ENCODE measurements around the gene TGM4.
"Not testable (repeated sequence)": the region's sequence is repeated elsewhere in the genome, so short reads cannot be mapped to it uniquely, and the experiment has no call there.

TGM4 gene

DNA sequence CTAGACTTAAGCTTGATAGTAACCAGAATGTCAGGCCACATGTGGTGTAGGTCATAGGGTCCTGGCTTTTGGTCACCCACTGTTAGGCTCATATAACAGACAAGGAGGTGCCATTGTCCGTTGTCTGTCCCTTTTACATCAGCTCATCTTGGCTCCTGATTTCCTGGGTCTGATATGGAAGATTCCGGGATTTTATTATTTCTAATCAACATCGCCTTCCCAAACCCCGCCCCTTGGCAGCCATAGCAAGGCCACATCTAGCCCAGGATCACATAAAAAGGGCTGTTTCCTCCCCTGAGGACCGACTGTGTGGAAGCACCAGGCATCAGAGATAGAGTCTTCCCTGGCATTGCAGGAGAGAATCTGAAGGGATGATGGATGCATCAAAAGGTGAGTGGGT is at the start of gene TGM4:
TSS of gene TGM4 (plus strand) at position 301 of the 400 bp plus-strand sequence. CDS start at position 372, 71 bp downstream.
- no peak for DNase-seq

DNA sequence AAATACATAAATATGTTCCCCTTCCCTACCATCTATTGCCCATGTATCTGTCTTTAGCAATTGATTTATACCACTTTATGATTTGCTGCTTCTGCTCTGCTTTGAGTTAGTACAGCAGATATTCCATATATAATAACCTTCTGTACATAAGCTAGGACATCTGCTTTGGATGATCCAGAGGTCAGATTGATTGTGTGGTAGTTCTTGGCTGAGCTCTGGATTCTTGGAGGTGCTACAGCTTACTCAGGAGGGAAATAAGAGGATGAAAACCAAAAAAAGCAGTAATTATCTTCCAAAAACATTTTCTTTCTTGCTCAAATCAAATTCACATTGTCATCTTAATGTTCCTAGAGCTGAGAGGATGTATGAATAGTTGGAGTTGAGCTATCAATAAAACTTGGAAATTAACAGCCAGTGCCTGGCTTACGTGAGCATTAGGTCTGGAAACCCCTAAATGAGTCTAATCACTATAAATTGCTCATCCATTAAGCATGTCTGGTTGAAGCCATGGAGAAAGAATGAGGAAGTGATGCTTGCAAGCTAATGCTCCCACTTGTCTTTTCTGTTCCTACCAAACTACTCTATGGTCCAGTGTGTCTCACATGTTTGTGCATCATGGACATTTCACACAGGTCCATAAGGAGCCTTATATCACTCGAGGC is 49.0 kb upstream of the TGM4 start:
- DNase-seq, result peak; percentile 12

DNA sequence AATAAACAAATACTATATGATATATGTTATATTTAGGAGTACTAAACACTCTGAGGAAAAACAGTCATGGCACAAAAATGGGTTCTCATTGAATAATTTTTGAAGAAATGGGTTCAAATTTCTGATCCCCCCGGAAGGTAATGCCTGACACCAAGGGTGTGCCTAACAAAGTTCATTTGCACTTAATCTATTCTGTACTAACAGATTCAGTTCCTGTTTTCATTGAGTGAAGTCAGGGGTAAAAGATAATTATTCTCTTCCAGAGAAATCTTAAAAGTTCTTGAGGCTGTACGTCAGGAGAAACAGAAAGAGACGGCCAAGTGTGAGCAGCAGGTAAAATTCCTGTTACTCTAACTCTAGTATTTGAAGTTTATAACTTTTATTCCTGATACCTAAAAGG is 47.2 kb upstream of the TGM4 start:
- no peak for DNase-seq

DNA sequence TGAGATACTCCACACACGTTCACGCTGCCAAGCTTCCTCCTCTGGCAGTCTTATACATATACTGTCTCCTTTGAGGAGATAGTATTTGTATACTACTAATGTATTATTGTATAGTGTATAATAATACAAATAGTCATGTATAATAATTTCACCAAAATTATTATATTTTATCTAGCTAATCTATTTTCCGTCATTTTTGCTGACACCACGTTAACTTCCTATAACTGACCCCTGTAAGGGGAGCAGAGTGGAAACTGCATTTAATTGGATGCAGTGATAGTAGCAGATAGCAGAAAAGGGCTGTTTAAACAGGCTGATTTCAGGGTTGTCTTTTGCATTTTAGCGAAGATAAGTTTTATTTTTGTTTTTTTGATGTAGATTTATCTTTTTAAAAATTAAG is 43.2 kb upstream of the TGM4 start:
- no peak for DNase-seq

DNA sequence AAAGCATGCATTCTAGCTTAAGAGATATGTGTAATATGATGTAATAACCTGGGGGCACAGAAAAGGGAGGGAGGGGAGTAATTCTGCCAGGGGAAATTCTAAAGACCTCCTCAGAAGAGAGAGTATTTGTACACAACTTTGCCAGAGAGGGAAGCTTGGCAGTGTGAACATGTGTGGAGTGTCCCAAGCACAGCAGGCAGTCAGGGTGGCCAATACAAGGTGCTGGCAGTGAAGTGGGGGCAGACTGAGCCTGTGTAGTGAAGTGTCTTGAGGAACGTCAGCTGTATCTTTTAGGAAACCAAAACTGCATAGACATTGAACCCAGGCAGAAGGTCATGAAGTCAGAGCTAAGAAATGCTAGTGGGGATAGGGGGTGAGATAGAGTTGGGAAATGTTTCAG is 42.4 kb upstream of the TGM4 start:
- DNase-seq, result no peak

DNA sequence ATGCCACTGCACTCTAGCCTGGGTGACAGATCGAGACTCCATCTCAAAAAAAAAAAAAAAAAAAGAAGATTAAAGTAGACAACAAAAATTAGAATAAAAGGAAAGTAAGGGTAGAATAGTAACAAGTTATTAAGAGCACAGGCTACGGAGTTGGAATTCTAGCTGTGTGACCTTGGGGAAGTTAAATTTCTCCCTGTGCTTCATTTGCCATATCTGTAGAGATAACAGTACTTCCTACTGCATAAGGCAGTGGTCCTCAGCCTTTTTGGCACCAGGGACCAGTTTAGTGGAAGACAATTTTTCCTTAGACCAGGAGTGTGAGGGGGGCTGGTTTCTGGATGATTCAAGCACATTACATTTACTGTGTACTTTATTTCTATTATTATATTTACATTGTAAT is 41.4 kb upstream of the TGM4 start:
- DNase-seq, result no peak

DNA sequence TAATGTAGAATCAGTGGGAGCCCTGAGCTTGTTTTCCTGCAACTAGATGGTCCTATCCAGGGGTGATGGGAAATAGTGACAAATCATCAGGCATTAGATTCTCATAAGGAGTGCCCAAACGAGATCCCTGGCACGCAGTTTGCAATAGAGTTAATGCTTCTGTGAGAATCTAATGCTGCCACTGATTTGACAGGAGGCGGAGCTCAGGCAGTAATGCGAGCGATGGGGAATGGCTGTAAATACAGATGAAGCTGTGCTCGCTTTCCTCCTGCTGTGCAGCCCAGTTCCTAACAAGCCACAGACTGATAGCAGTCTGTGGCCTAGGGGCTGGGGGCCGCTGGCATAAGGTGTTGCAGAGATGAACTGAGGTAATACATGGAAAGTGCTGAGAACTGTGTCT is 41.0 kb upstream of the TGM4 start:
- no peak for DNase-seq

DNA sequence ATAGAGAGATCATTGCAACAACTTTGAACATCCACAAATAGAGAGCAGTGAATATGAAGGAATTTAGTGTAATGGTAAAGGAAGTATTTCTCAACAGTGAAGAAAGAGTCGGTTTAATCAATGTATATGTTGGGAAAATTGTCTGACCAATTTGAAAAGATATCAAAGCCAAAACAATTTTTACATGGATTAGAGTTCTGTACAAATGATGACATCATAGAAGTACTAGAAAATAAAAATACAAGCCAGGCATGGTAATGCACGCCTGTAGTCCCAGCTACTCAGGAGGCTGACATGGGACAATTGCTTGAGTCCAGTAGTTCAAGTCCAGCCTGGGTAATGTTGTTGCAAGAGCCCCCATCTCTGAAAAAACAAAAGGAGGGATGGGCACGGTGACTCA is 38.7 kb upstream of the TGM4 start:
- no peak for DNase-seq

DNA sequence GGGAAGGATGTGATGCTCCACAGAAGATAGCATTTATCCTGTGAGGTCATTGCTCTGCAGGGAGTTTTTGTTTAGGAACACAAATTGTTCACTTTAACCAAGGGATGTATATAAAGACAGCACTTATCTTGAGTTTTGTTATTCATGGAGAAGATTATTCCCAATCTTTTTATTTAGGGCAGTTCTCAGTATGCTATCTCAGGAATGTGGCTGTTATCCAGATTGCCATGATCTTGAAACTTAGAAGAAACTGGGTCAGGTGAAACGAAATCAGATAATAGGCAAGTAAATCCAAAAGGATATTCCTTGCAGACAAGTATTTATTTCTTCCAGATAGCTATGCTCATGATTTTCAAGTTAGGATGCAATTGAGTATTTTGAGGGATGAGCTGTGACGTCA is 32.0 kb upstream of the TGM4 start:
- no peak for DNase-seq

DNA sequence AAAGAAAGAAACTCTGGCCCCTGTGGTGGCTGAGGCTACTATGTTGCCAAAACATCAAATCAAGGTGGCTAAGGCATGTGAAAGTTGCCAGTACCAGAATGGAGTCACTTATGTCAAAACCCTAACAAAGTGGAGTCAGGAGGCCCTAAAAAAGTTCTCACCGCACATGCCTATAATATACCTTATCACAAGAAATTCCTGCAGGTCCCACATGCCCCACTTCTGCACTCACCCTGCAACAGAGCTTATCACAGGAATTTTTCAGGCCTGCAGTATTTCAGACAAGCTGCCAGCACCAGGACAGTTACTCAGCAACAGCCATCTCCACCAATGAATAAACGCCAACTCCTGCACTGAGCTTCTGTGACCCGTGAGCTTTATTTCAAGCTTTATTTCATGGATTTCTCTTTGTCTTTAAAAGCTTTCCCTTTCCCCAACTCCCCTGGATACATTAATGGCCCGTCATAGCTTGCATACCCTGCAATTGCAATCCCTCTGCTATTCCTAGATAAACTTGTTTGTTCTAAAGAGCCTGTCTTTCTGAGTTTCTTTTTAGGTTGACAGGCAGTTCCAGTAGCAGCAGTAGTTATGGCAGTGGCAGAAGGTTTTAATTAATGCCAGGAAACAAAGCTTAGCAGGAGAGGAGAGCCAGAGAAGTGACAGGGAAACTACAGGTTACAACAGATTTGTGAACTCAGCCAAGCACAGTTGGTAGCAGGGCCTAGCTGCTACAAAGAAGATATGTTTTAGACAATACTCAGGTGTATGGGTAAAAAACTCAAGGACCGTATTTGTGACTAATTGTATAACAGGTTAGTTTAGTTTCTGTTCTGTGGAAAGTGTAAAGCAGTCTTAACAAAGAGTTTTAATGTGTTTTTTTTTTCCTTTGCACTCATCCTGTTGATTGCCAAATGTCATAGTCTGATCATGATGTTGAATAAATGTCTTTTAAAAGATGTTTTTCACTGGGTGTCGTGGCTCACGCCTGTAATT is 28.6 kb upstream of the TGM4 start:
- no peak for DNase-seq

DNA sequence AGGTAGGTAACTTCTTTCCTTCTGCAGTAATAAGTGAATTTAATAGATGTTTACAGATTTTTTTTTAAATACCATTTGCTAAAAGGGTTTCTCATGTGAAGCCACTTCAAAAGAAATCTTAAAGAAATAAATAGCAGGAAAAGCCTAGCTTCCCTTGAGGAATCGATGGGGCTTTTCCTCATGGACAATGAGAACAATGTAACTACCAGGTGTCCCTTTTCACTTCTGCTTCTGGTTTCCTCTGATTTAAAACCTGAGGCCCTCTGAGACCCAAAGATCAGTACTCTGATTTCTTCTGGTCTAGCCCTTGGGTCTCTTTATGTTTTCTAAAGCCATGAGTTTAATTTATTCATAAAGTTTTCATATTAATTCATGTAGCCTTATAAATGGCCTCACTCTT is 25.8 kb upstream of the TGM4 start:
- no peak for DNase-seq

DNA sequence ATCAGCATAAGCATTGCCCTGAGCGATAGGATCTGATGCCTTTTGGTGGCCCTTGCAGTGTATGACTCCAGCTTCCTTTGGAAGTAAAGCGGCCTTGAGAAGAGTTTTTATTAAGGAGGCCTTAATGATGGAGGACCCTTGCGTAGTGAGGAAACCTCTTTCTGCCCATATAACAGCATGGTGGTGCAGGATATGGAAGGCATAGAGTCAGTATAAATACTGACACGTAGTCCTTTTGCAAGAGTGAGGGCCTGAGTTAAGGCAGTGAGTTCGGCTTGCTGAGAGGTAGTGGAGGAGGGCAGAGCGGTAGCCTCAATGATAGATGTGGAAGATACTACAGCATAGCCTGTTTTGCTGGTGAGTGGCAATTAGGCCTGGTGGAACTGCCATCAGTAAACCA is 17.7 kb upstream of the TGM4 start:
- DNase-seq, result not testable (repeated sequence)

DNA sequence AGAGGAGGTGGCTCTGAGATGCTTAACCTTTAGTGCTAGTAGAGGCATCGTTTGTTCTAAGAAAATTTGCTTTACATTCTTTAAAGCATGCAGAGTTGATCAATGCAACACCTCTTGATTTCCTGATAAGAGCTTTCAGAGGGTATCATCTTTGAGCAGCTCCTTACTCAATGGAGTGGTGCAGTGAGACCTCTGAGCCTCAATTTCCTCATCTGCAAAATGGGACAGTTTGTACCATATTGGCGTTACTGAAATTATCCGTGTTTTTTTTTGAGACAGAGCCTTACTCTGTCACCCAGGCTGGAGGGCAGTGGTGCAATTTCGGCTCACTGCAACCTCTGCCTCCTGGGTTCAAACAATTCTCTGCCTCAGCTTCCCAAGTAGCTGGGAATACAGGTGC is 14.3 kb upstream of the TGM4 start:
- no peak for DNase-seq

DNA sequence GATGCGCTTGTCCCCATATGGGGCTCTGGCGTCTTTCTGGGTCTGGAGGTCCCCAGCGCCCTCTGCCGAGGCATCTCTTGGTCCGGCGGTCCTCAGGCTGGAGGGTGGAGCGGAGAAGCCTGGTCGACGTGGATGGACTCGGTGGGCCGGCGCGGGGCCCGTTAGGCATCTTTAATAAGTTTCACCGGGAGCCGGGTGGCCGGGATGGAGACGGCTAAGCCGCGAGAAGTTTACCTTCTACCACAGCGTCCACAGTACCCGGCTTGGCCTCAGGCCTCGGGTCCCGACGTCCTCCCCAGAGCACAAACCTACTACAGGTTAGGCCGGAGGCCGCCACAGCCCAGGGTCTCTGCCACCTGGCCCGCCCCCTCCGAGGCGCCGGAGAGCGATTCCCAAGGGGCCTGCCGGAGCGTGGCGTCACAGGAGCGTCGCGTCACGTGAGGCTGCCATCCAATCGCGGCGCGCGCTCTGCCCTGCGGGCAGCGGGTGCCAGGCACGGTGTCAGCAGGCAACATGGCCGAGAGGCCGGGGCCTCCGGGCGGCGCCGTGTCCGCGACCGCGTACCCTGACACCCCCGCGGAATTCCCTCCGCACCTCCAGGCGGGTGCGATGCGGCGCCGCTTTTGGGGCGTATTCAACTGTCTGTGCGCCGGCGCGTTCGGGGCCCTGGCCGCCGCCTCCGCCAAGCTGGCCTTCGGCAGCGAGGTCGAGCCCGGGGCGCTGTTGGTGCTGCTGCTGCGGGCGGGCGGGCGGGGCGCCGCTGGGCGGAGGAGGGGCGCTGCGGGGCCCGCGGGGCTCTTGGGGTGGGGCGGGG is 12.8 kb upstream of the TGM4 start, which contains the start of gene TMEM42:
TSS of gene TMEM42 (plus strand) at position 501 of the 814 bp plus-strand sequence. CDS start at position 514, 13 bp downstream.
- peak; percentile 93 for DNase-seq

DNA sequence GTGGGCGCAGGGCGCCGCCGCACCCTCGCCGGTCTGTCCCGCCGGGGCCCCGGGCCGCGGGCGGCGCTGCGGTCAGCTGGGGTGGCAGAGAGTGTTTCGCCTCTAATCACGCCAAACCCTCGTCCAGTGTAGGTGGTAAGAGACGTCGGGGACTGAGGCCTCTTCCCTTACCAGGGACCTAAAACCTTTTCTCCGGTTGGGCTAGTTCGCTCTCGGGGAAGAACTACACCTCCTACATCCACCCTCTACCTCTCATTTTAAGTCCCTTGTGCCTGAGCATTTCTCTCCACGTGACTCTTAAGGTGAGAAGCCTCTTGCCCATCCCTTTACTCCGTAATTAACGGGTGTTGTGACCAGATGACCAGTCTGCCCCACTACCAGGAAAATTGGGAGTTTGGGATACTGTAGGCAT is 12.2 kb upstream of the TGM4 start:
- DNase-seq, result no peak

DNA sequence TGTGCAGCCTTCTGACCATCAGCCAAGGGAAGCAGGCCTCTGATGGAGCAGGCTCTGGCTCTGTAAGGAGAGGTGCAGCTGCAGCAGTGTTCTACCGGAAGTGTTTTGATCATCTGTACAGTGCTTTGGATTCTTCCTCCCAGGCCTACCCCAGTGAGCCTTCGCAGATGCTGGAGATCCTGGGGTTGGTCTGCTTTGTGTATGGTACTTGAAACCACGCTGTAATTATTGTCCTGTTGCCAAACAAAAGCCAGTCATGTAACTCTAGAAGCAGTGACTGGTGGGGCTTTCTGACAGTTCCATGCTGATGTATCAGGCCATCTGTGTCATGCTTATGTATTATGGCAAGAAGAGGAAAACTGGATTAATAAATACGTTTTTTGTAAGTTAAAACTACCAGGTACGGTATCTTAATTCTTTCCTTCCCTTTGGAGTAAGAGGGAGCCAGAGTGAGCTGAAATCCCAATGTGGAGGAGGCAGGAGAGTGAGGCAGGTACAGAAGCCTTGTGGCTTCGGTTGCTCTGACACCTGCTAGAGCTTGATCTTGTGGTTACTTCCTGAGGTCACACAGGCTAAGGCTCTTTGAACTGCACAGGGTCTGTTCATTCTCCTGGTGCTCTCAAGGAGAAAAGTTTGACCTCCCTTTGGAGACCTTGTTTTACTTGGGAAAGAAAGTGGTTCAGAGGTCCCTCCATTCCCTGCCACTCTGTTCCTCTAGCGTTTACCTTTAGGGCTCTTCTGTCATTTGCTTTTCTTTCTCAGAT is 9.0 kb upstream of the TGM4 start:
- DNase-seq, result no peak

DNA sequence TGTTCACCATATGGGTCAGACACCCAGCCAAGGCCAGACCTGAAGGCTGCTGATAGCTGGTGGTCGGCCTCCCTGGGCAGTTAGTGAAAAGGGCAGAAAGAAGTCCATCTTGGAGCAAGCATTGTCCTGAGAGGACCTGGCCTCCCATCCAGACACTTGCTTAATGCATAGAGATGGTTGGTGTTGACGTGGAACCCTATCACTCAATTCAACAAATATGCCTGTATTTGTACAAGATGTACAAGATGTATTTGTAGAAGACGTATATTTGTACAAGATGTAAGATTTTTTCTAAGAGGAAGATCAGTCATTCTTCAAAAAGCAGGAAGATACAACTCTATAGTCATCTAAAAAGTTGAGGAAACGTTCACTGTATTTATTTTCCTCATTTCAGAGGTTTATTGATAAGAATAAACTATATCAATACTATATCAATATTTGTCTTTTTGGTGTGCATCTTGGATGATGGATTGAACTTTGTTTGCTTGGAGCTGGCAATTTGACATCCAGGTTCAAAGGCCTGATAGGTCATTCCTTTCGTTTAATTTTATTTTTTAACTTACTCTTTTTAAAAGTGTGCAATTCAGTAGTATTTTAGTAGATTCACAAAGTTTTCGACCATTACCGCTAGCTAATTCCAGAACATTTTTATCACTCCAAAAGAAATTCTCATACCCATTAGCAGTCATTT is 6.8 kb upstream of the TGM4 start:
- no peak for DNase-seq

DNA sequence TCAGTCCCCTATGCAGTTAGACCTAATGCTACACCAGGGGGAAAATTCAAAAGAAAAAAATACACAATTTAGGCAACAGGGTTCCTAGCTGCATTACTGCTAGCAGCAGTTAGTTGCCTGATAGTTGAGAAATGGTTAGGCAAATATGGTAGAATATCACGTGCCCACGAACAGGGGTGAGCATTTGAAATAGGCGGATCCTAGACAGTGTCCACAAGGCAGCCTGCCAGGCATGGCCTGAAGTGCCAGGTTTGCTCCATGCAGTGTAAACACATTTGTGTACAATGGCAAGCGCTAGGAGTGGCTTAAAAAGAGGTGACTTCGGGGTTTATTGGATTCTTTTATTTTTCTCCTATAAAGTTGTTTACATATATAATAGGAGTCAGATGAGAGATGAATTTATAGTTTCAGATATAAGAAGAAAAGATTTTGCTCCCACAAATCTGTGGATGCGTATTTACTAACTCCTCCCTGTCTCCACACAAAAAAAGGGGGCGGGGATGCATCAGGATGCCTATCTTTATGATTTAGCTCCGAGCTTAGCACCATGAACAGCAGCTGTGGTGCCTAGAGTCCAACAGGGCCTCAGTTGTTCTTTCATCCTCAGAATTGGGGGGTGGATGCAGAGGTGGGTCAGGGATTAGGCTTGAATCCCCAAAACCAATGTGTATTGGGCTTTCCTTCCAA is 3.9 kb upstream of the TGM4 start:
- DNase-seq, result no peak

DNA sequence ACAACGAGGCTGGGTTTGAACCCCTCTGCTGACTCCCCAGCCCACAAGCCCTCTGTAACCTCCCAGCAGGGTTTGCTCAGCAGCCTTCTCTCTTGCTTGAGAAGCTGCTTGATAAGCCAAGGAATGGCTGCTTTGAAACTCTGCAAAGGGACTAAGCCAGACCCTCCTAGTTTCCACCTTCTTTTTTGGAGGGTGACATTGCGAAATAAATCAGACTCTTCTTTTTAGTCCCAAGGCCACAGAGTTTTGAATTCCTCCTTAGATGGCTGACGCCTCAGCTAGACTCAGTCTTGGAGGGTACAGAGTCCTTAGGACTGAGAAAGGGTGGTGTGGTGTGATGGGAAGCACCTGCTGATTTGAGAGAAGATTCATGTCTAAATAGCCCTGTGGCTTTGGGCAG is 1.2 kb downstream of the TGM4 start:
- no peak for DNase-seq

DNA sequence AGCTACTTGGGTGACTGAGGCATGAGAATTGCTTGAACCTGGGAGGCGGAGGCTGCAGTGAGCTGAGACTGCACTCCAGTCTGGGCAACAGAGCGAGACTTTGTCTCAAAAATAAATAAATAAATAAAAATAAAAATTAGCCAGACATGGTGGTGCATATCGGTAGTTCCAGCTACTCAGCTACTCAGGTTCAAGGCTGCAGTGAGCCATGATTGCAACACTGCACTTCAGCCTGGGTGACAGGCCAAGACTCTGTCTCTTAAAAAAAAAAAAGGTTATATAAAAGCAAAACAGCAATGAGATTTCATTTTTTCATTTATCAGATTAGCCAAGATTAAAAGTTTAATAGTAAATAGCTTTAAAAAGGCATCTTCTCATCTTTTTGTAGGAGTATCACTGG is 2.9 kb downstream of the TGM4 start:
- DNase-seq, result no peak

DNA sequence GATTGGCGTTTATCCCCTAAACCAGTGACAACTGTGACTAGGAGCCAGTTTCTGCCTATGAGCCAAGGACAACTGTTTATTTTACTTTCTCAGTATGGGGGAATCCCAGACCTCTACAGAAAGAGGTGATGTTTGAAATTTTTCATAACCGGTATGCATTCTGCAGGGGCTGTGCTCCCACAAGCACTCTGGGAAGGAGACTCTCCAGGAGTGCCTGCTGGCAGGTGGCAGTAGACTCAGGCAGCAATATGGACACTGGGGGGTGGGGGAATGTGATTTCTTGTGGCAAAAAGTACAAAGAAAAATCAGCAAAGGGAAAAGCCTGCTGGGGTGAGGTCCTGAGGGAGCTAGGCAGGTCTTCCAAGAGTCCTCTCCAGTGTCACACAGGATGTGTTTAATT is 5.9 kb downstream of the TGM4 start:
- no peak for DNase-seq

Measured in suppressor macrophage treated with lipopolysaccharide for 4 hours (primary cell).